Esophagus squamous epithelium (tissue), 5 donors: Measurements from ENCODE around the gene SLC39A3. TPM values are rescaled to one million over a fixed set of nuclear protein-coding genes. Genes with fewer than 3 reads are reported as not detected.
A peak's percentile ranks its signal among the peaks of the same experiment; 100 is the strongest.

Experiments
- DNase-seq: peaks from one replicate; lab custom pipeline; 2025; lab: John Stamatoyannopoulos, UW
- H3K27ac ChIP-seq, 4 donors: fragments of 200-600 bp; sonication (generic); one replicate each; pipeline ENCODE4 v1.5.1; 2016 to 2019; ENCODE audit warnings: mild to moderate bottlenecking in 1 of 4
- H3K27me3 ChIP-seq, 4 donors: fragments of 200-600 bp; sonication (generic); 1 replicate in 3 of 4; 2 replicates in 1 of 4; pipeline versions ENCODE4 v1.5.1 to v1.6.0; 2017 to 2021; ENCODE audit warnings: antibody characterized with exemption in 1 of 4
- H3K36me3 ChIP-seq, 3 donors: fragments of 200-600 bp; sonication (generic); one replicate each; pipeline ENCODE4 v1.5.1; 2016 to 2019
- H3K4me1 ChIP-seq, 3 donors: fragments of 200-600 bp; sonication (generic); one replicate each; pipeline ENCODE4 v1.5.1; 2017 to 2019
- H3K4me3 ChIP-seq, 4 donors: fragments of 200-600 bp; sonication (generic); 1 replicate in 3 of 4; 2 replicates in 1 of 4; pipeline ENCODE4 v1.5.1; 2016 to 2019; ENCODE audit warnings: mild to moderate bottlenecking in 2 of 4, moderate library complexity in 1 of 4
- H3K9me3 ChIP-seq, 3 donors: fragments of 200-600 bp; sonication (generic); one replicate each; pipeline ENCODE4 v1.5.1; 2016 to 2019
- POLR2A ChIP-seq, 4 donors: fragments of 450-650 bp; IDR thresholded peaks; one replicate each; pipeline ENCODE4 v1.6.1; 2017; ENCODE audit warnings: antibody characterized with exemption in 4 of 4, mild to moderate bottlenecking in 4 of 4, moderate library complexity in 3 of 4
- WGBS, 2 donors: methylation state at CpG; one replicate each; pipeline ENCODE4 v1.1.5; 2018; 5-methylcytosine and 5-hydroxymethylcytosine counted together
- intact Hi-C: fragments of 100-400 bp; cut with DNase I; formaldehyde crosslinking; loops from one replicate; pipeline ENCODE4 v1.15.0; 2022
- total RNA-seq, 4 donors: library from RNA; depleted of rRNA; stranded (reverse); fragments of >200 nt; gene quantifications; one replicate each; pipeline ENCODE4 v1.1.0, GENCODE V29; 2016
- TF ChIP-seq, protein P1 (sequence below), 6 experiments: fragments of 450-650 bp in 4 of 6; fragments of 200-600 bp in 2 of 6; sonication (generic) in 2 of 6; IDR thresholded peaks; one replicate each; pipeline ENCODE4 v1.5.1; 2016 to 2019; ENCODE audit warnings: antibody characterized with exemption in 6 of 6, mild to moderate bottlenecking in 4 of 6, moderate library complexity in 4 of 6
- donor health status: DM: yes; HTN: yes; CAD: no.

Gene SLC39A3
- total RNA-seq, 4 donors from 2014 or later = 14.8 to 22.1 (median 20.7) TPM

DNA sequence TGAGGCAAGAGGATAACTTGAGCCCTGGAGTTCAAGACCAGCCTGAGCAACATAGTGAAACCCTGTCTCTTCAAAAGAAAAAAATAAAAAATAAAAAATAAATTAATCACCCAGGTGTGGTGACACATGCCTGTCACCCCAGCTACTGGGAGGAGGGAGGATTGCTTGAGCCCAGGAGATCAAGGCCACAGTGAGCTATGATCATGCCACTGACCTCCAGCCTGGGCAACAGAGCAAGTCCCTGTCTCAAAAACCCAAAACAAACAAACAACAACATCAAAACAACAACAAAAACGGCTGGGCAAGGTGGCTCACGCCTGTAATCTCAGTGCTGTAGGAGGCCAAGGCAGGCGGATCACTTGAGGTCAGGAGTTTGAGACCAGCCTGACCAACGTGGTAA, 4.3 kb upstream of the SLC39A3 start:
- intact Hi-C loops = no loop called here
- H3K9me3 ChIP-seq = no peaks in the 10 kb centered on the region
- no peak overlapping the region for H3K4me3 ChIP-seq
- no peak overlapping the region for H3K27ac ChIP-seq
- WGBS, 2 donors = 23 to 37% methylated on average over 4 of the region's 4 CpGs
- peaks cover 0 to 9% (median 0%) of the 10 kb centered on the region in 4 donors for H3K27me3 ChIP-seq
- TF ChIP-seq, protein P1, sequence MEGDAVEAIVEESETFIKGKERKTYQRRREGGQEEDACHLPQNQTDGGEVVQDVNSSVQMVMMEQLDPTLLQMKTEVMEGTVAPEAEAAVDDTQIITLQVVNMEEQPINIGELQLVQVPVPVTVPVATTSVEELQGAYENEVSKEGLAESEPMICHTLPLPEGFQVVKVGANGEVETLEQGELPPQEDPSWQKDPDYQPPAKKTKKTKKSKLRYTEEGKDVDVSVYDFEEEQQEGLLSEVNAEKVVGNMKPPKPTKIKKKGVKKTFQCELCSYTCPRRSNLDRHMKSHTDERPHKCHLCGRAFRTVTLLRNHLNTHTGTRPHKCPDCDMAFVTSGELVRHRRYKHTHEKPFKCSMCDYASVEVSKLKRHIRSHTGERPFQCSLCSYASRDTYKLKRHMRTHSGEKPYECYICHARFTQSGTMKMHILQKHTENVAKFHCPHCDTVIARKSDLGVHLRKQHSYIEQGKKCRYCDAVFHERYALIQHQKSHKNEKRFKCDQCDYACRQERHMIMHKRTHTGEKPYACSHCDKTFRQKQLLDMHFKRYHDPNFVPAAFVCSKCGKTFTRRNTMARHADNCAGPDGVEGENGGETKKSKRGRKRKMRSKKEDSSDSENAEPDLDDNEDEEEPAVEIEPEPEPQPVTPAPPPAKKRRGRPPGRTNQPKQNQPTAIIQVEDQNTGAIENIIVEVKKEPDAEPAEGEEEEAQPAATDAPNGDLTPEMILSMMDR (IDR thresholded peaks at IDR 0.05) = no peak
- TF ChIP-seq POLR2A (IDR thresholded peaks at IDR 0.05) = no peak
- H3K4me1 ChIP-seq = peaks cover 0 to 15% (median 3%) of the 10 kb centered on the region in 3 donors
- DNase-seq = no peak
- no peaks in the 10 kb centered on the region for H3K36me3 ChIP-seq

DNA sequence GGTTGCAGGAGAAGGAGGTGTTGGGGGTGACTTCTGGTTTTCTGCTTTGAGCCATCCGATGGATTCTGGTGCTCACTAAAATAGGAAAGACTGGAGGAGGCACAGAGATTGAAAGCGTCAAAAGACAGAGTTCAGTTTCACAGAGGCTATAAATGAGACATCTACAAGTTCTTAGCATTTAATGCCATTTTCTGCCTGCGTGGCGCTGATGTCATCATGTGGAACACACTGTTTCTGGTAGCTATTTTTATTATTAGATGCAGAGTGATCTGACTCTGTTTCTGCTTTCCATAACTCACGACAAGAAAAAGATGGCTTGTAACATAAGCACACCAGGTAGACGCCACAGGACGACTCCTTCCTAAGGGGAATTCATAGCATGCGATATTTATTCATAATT, 3.3 kb upstream of the SLC39A3 start:
- intact Hi-C loops = no loop called here
- H3K27me3 ChIP-seq = peaks cover 0 to 9% (median 0%) of the 10 kb centered on the region in 4 donors
- no peak overlapping the region for H3K27ac ChIP-seq
- peaks cover 0 to 21% (median 10%) of the 10 kb centered on the region in 3 donors for H3K4me1 ChIP-seq
- H3K4me3 ChIP-seq = no peak overlapping the region
- no peaks in the 10 kb centered on the region for H3K9me3 ChIP-seq
- no peaks in the 10 kb centered on the region for H3K36me3 ChIP-seq
- no peak for DNase-seq
- 74% methylated on average over 8 of the region's 8 CpGs for WGBS, 2 donors
- no peak for TF ChIP-seq POLR2A (IDR thresholded peaks at IDR 0.05)
- TF ChIP-seq, protein P1 (IDR thresholded peaks at IDR 0.05) = no peak

GRCh38 chr19:2740314-2740656, 468 bp upstream of the SLC39A3 start:
- peak overlapping the region in 3 of 4 donors; percentile 70 to 93 (median 80) for H3K4me3 ChIP-seq
- TF ChIP-seq, protein P1 (IDR thresholded peaks at IDR 0.05) = no peak
- TF ChIP-seq POLR2A (IDR thresholded peaks at IDR 0.05) = no peak
- intact Hi-C loops = no loop called here

GRCh38 chr19:2736550-2737190, 3.1 kb downstream of the SLC39A3 start:
- no peak for DNase-seq
- Histone ChIP-seq H3K36me3 (peaks cover 0 to 49% (median 6%) of the 10 kb centered on the region in 3 donors), H3K4me3 (no peak overlapping the region), H3K9me3 (no peaks in the 10 kb centered on the region), H3K27me3 (peaks cover 0 to 9% (median 0%) of the 10 kb centered on the region in 4 donors), H3K4me1 (peaks cover 0 to 35% (median 10%) of the 10 kb centered on the region in 3 donors), H3K27ac (no peak overlapping the region)
- no peak for TF ChIP-seq POLR2A (IDR thresholded peaks at IDR 0.05)
- TF ChIP-seq, protein P1 (IDR thresholded peaks at IDR 0.05) = no peak
- intact Hi-C loops = no loop called here
- 89 to 91% methylated on average over 6 to 15 of the region's 15 CpGs for WGBS, 2 donors

More at GRCh38 chr19:2740314-2740656, 468 bp upstream of the SLC39A3 start:
- peaks cover 0 to 9% (median 0%) of the 10 kb centered on the region in 4 donors for H3K27me3 ChIP-seq
- peaks cover 0 to 23% (median 10%) of the 10 kb centered on the region in 3 donors for H3K4me1 ChIP-seq
- no peaks in the 10 kb centered on the region for H3K9me3 ChIP-seq
- H3K36me3 ChIP-seq = peaks cover 0 to 19% (median 6%) of the 10 kb centered on the region in 3 donors
- H3K27ac ChIP-seq = no peak overlapping the region
- 56 to 71% methylated on average over 8 to 10 of the region's 13 CpGs for WGBS, 2 donors
- DNase-seq = no peak

DNA sequence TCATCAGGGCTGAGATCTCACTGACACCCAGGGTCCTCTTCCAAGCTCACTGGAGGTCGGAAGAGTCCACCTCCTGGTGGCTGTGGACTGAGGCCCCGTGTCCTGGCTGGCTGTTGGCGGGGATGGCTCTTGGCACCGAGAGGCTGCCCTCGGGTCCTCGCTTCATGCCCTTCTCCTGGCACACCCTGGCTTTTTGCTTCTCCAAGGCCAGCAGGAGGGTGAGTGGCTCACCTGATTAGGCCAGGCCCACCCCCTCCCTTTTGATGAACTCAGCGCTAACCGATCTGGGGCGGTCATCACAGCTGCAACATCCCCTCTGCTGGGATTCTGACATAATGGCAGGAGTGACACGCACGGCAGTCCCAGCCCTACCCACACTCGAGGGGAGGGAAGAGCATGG, 4.4 kb downstream of the SLC39A3 start:
- TF ChIP-seq, protein P1 (IDR thresholded peaks at IDR 0.05) = no peak
- TF ChIP-seq POLR2A (IDR thresholded peaks at IDR 0.05) = no peak
- H3K27ac ChIP-seq = no peak overlapping the region
- intact Hi-C loops = no loop called here
- no peak for DNase-seq
- WGBS, 2 donors = 94 to 100% methylated on average over 2 to 5 of the region's 12 CpGs
- no peak overlapping the region for H3K4me3 ChIP-seq
- no peaks in the 10 kb centered on the region for H3K9me3 ChIP-seq
- H3K36me3 ChIP-seq = peaks cover 0 to 51% (median 6%) of the 10 kb centered on the region in 3 donors
- H3K27me3 ChIP-seq = no peaks in the 10 kb centered on the region
- peaks cover 0 to 33% (median 10%) of the 10 kb centered on the region in 3 donors for H3K4me1 ChIP-seq
